GM23338 (cell line): ENCODE data around the gene RNF223. TPM values are rescaled to one million over a fixed set of nuclear protein-coding genes. Genes with fewer than 3 reads are reported as not detected.

ENCODE experiments used
- ATAC-seq: fragments of 200-7000 bp; cut with Tn5 transposase; 3 replicates; pipeline ENCODE4 v1.9.1; 2020
- DNase-seq: peaks from one replicate; pipeline ENCODE4 v3.0.0-alpha.2; 2015; ENCODE audit warnings: low spot score
- H2AFZ ChIP-seq: fragments of 200-600 bp; sonication (generic); 2 replicates; pipeline ENCODE4 v1.8.0; 2016; ENCODE audit warnings: antibody characterized with exemption, mild to moderate bottlenecking, moderate library complexity
- H3F3A ChIP-seq: fragments of 200-600 bp; sonication (generic); replicated peaks from 2 replicates; pipeline ENCODE4 v1.8.0; 2017; ENCODE audit warnings: antibody characterized with exemption, mixed run types, low read depth
- H3K27ac ChIP-seq: fragments of 200-600 bp; sonication (generic); 2 replicates; pipeline ENCODE4 v1.6.1; 2016; ENCODE audit warnings: low read depth
- H3K27me3 ChIP-seq: fragments of 200-600 bp; sonication (generic); 2 replicates; pipeline ENCODE4 v1.8.0; 2016; ENCODE audit warnings: mild to moderate bottlenecking, mixed run types, moderate library complexity; ENCODE audit not compliant: insufficient read depth
- H3K36me3 ChIP-seq: fragments of 200-600 bp; sonication (generic); 2 replicates; pipeline ENCODE4 v1.8.0; 2016; ENCODE audit warnings: mild to moderate bottlenecking; ENCODE audit not compliant: insufficient read depth
- H3K4me1 ChIP-seq: fragments of 200-600 bp; sonication (generic); 2 replicates; pipeline ENCODE4 v1.8.0; 2016; ENCODE audit warnings: mild to moderate bottlenecking, moderate library complexity; ENCODE audit not compliant: insufficient read depth
- H3K4me2 ChIP-seq: fragments of 200-600 bp; sonication (generic); 2 replicates; pipeline ENCODE4 v1.7.1; 2017; ENCODE audit warnings: mixed run types
- H3K4me3 ChIP-seq: fragments of 200-600 bp; sonication (generic); 2 replicates; pipeline ENCODE4 v1.6.1; 2016; ENCODE audit warnings: mixed run types
- H3K79me2 ChIP-seq: fragments of 200-600 bp; sonication (generic); replicated peaks from 2 replicates; pipeline ENCODE4 v1.8.0; 2017; ENCODE audit warnings: mild to moderate bottlenecking; ENCODE audit not compliant: insufficient read depth
- H3K9me2 ChIP-seq: fragments of 200-600 bp; sonication (generic); 2 replicates; pipeline ENCODE4 v1.8.0; 2017; ENCODE audit not compliant: insufficient read depth
- H4K20me1 ChIP-seq: fragments of 200-600 bp; sonication (generic); replicated peaks from 2 replicates; pipeline ENCODE4 v1.8.0; 2017; ENCODE audit warnings: mild to moderate bottlenecking; ENCODE audit not compliant: insufficient read depth
- H3K27ac Mint-ChIP-seq: 2 replicates; pipeline ENCODE4 v1.8.0; 2020; ENCODE audit warnings: inconsistent platforms, mild to moderate bottlenecking, moderate library complexity, mixed read lengths
- H3K27me3 Mint-ChIP-seq: 3 replicates; pipeline ENCODE4 v1.8.0; 2022; ENCODE audit warnings: low read depth, mild to moderate bottlenecking, moderate library complexity, mixed read lengths, inconsistent platforms; ENCODE audit not compliant: insufficient read depth, poor library complexity
- H3K36me3 Mint-ChIP-seq: 3 replicates; pipeline ENCODE4 v1.8.0; 2021; ENCODE audit warnings: low read depth, mild to moderate bottlenecking, inconsistent platforms, moderate library complexity, mixed read lengths
- H3K4me1 Mint-ChIP-seq: 3 replicates; pipeline ENCODE4 v1.8.0; 2020; ENCODE audit warnings: mild to moderate bottlenecking, inconsistent platforms, mixed read lengths
- H3K4me3 Mint-ChIP-seq: 3 replicates; pipeline ENCODE4 v1.8.0; 2021; ENCODE audit warnings: moderate library complexity, mild to moderate bottlenecking, inconsistent platforms, mixed read lengths
- H3K9me3 Mint-ChIP-seq: 3 replicates; pipeline ENCODE4 v1.8.0; 2020; ENCODE audit warnings: moderate library complexity, mild to moderate bottlenecking, inconsistent platforms, mixed read lengths
- CREB1 ChIP-seq: fragments of 250-450 bp; sonication (Bioruptor Pico); IDR thresholded peaks from 2 replicates; pipeline ENCODE4 v1.5.0; 2020; ENCODE audit warnings: low read depth, mild to moderate bottlenecking, moderate library complexity
- ETS1 ChIP-seq: IDR thresholded peaks from 2 replicates; pipeline ENCODE4 v1.6.1; 2016; ENCODE audit warnings: antibody characterized with exemption
- EZH2 ChIP-seq: fragments of 200-600 bp; sonication (generic); IDR thresholded peaks from one replicate; pipeline ENCODE4 v1.8.0; 2017; ENCODE audit warnings: antibody characterized with exemption, mild to moderate bottlenecking, low read depth; ENCODE audit not compliant: unreplicated experiment
- NANOG ChIP-seq: IDR thresholded peaks from 2 replicates; pipeline ENCODE4 v1.6.1; 2016; ENCODE audit warnings: antibody characterized with exemption, borderline replicate concordance
- POLR2AphosphoS5 ChIP-seq: IDR thresholded peaks from 2 replicates; pipeline ENCODE4 v1.6.1; 2016; ENCODE audit warnings: antibody characterized with exemption, low read depth
- ZNF114 ChIP-seq: fragments of 250-450 bp; sonication (Bioruptor Pico); IDR thresholded peaks from 2 replicates; pipeline ENCODE4 v1.5.0; 2020; ENCODE audit warnings: mild to moderate bottlenecking, moderate library complexity
- ZNF462 ChIP-seq: fragments of 250-450 bp; sonication (Bioruptor Pico); IDR thresholded peaks from 2 replicates; pipeline ENCODE4 v1.5.0; 2020; ENCODE audit warnings: mild to moderate bottlenecking, moderate library complexity
- polyA plus RNA-seq: library from polyadenylated mRNA; unstranded; fragments of >200 nt; fragmentation: Nextera tagmentation; extraction: Ambion mirVana; gene quantifications from 2 replicates; pipeline ENCODE4 v1.2.1, GENCODE V29; 2016
- total RNA-seq: library from RNA; depleted of rRNA; stranded (reverse); fragments of >200 nt; shearing (Covaris generic); gene quantifications from 2 replicates; pipeline ENCODE4 v1.2.3, GENCODE V29; 2014

Gene RNF223
- total and polyA plus RNA-seq, 2 experiments from 2014 or later, result not detected

- TF ChIP-seq ZNF462 (no peak), CREB1 (CRISPR knock-in tag) (no peak), NANOG (no peak), ETS1 (no peak)
These were observed 30.7 kb downstream of the RNF223 start (continued) for GRCh38 chr1:1043411-1043810.

- Mint-ChIP-seq H3K4me3 (no peak overlapping the region), H3K9me3 (no peaks in the 10 kb centered on the region), H3K27ac (no peak overlapping the region), H3K4me1 (peaks cover 4% of the 10 kb centered on the region; the same call in 2 of the 3 replicates), H3K27me3 (peaks cover 32% of the 10 kb centered on the region), H3K36me3 (peaks cover 15% of the 10 kb centered on the region)
- Histone ChIP-seq H3K36me3 (no peaks in the 10 kb centered on the region), H3K9me2 (no peaks in the 10 kb centered on the region), H3K79me2 (no peaks in the 10 kb centered on the region), H3K4me1 (peaks cover 7% of the 10 kb centered on the region; the same call in 1 of the 2 replicates), H3K4me3 (no peak overlapping the region), H4K20me1 (peaks cover 13% of the 10 kb centered on the region; the same call in 1 of the 2 replicates), H3K4me2 (no peak overlapping the region), H2AFZ (no peak overlapping the region), H3F3A (no peaks in the 10 kb centered on the region), H3K27ac (no peak overlapping the region), H3K27me3 (peaks cover 26% of the 10 kb centered on the region)
- no peak for ATAC-seq
- DNase-seq, result no peak
- TF ChIP-seq POLR2AphosphoS5 (no peak), NANOG (no peak), EZH2 (no peak), ZNF114 (CRISPR knock-in tag) (no peak), ZNF462 (no peak), ETS1 (no peak)
These were observed 31.3 kb downstream of the RNF223 start for GRCh38 chr1:1042835-1043234.
